Right cardiac atrium (tissue), 5 donors: ENCODE results near the gene LYZL2. TPM values are rescaled to one million over a fixed set of nuclear protein-coding genes. Genes with fewer than 3 reads are reported as not detected.
"Not testable (repeated sequence)": the region's sequence is repeated elsewhere in the genome, so short reads cannot be mapped to it uniquely, and the experiment has no call there.

Experiments used
- ATAC-seq, 2 donors: fragments of 200-7000 bp; cut with Tn5 transposase; one replicate each; pipeline versions ENCODE4 v1.8.0 to v1.9.1; 2020; ENCODE audit warnings: moderate library complexity in 2 of 2, mild to moderate bottlenecking in 1 of 2
- DNase-seq, 3 donors: peaks; one replicate each; pipeline ENCODE4 v3.0.0-alpha.2; 2020
- H3K27ac ChIP-seq: one replicate; pipeline ENCODE4 v1.5.1; 2013; ENCODE audit warnings: mild to moderate bottlenecking, low read length, control low read depth, moderate library complexity
- H3K27me3 ChIP-seq: one replicate; pipeline ENCODE4 v1.6.1; 2013; ENCODE audit not compliant: control insufficient read depth, insufficient read depth
- H3K4me1 ChIP-seq: one replicate; pipeline ENCODE4 v1.6.1; 2013; ENCODE audit warnings: low read length; ENCODE audit not compliant: control insufficient read depth, insufficient read depth
- H3K4me3 ChIP-seq: one replicate; pipeline ENCODE4 v1.5.1; 2013; ENCODE audit warnings: low read length, control low read depth
- H3K9me3 ChIP-seq: one replicate; pipeline ENCODE4 v1.6.1; 2013; ENCODE audit warnings: low read length; ENCODE audit not compliant: control insufficient read depth
- WGBS: extraction: QIAGEN DNeasy Blood & Tissue Kit; methylation state at CpG from one replicate; pipeline ENCODE4 v1.1.7; 2013; 5-methylcytosine and 5-hydroxymethylcytosine counted together
- intact Hi-C, 4 donors: fragments of 100-400 bp; cut with DNase I; formaldehyde crosslinking; loops; one replicate each; pipeline versions ENCODE4 v1.11.0 to v1.14.0; 2022 to 2023
- polyA plus RNA-seq: library from polyadenylated mRNA; stranded (reverse); fragments of 200-250 nt; gene quantifications from one replicate; pipeline ENCODE4 v1.2.3, GENCODE V29; 2013
- total RNA-seq, 4 donors: library from RNA; stranded (reverse); fragmentation: NEBNext Ultra II Directional; extraction: Animal tissue kit (Norgen Biotek cat#: 25700); gene quantifications; one replicate each; pipeline ENCODE4 v1.2.1, GENCODE V29; 2021
- donor health status: healthy with polysubstance abuse.
- donor health status: DM: no; HTN: yes; CAD: no.
- donor health status: DM: no; HTN: no; CAD: no.
- donor health status: DM: no; HTN: yes; CAD: no; lungs with severe emphysema.
- donor health status: DM: yes; HTN: yes; CAD: no.

The LYZL2 gene
- total and polyA plus RNA-seq, 5 donors, result not detected

GRCh38 chr10:30606313-30606712 is 23.2 kb downstream of the LYZL2 start:
- DNase-seq (no peak), ATAC-seq (no peak)
- Histone ChIP-seq H3K27ac (no peak overlapping the region), H3K27me3 (no peaks in the 10 kb centered on the region), H3K4me3 (no peak overlapping the region), H3K9me3 (no peaks in the 10 kb centered on the region), H3K4me1 (peaks cover 3% of the 10 kb centered on the region)
- intact Hi-C loops, result no loop called here
- 78% methylated on average over 5 of the region's 5 CpGs for WGBS

DNA sequence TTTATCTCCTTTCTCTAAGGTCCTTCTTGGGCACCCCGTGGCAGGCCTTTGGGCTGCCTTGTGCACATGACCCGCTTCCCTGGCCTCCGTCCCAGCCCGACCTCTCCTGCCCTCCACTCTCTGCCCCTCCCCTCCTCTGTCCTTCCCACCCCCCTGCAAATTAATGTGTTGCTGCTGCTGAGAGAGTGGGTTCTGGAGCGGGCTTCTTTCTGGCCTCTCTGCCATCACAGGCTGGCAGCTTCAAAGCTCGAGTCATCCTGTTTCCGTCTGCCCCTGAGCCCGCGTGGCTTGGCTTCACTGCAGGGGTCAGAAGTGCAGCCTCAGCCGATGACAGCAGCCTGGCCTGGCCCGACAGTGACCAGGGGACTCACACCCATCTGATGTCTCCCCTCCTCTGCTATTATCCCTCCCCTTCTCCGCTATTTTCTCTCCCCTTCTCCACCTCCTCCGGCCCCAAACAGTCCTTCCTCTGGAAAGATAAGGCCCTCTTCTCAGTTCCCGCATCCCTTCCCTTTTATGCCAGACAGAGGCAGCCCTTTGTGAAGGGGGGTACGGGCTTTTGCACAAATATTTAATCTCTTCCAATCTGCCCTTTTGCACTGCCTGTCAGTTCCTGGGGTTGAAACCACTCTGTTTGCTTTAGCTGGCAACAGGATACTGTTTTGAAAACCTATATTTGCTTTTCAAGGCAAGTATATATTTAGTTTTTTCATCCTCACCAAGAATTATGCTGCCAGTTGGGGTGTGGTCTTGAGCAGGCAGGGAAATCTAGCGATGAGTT is 24.0 kb downstream of the LYZL2 start:
- H3K9me3 ChIP-seq, H3K4me3 ChIP-seq, H3K27ac ChIP-seq, intact Hi-C loops, H3K27me3 ChIP-seq, H3K4me1 ChIP-seq: not testable (repeated sequence)
- DNase-seq (peak in 2 of 3 donors; percentile 76), ATAC-seq (peak; percentile 63 to 82)
- WGBS, result 13% methylated on average over 15 of the region's 16 CpGs

DNA sequence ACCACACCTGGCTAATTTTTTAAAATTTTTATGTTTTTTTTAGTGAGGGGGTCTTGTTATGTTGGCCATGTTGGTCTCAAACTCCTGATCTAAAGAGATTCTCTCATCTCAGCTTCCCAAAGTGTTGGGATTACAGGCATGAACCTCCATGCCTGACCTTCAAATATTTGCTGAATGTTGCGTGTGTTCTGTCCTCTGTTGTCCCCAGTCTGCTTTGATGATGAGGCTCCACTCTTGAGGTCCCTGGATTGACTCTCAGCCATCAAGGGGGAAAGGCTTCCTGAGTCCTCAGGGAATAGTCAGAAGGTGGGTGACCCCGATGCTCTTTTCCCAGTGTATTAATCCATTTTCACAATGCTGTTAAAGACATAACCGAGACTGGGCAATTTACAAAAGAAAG is 26.0 kb downstream of the LYZL2 start:
- ATAC-seq, result no peak
- peaks cover 3% of the 10 kb centered on the region for H3K4me1 ChIP-seq
- intact Hi-C loops, result no loop called here
- no peaks in the 10 kb centered on the region for H3K27me3 ChIP-seq
- DNase-seq, result no peak
- H3K4me3 ChIP-seq, result no peak overlapping the region
- WGBS, result over 99% methylated on average over 3 of the region's 3 CpGs
- H3K9me3 ChIP-seq, result no peaks in the 10 kb centered on the region
- H3K27ac ChIP-seq, result no peak overlapping the region

DNA sequence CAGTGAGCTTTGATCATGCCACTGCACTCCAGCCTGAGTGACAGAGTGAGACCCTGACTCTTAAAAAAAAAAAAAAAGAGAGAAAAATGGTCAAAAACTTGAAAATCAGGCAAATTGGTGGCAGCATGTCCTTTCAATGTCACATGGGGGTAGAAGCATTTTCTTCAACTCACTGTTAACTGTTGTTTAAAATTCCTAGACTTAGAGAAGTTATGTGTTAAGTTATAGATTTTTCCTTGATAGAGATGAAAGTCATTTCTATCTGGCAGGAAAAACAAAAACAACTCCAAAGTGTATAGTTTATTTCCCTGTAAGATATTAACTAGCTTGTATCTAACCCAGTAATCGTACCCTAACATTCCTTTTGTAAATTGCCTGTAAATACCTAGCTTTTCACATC is 26.8 kb downstream of the LYZL2 start:
- Histone ChIP-seq H3K4me1 (peaks cover 3% of the 10 kb centered on the region), H3K4me3 (no peak overlapping the region), H3K27me3 (no peaks in the 10 kb centered on the region), H3K9me3 (no peaks in the 10 kb centered on the region), H3K27ac (no peak overlapping the region)
- WGBS, result 93% methylated on average over 1 of the region's 1 CpG
- ATAC-seq, result no peak
- no peak for DNase-seq
- intact Hi-C loops, result no loop called here

GRCh38 chr10:30600005-30600404 is 29.5 kb downstream of the LYZL2 start:
- 52% methylated on average over 2 of the region's 2 CpGs for WGBS
- ATAC-seq (no peak), DNase-seq (no peak)
- Histone ChIP-seq H3K4me3 (no peak overlapping the region), H3K27ac (no peak overlapping the region), H3K9me3 (no peaks in the 10 kb centered on the region), H3K27me3 (no peaks in the 10 kb centered on the region), H3K4me1 (no peaks in the 10 kb centered on the region)
- intact Hi-C loops, result no loop called here

DNA sequence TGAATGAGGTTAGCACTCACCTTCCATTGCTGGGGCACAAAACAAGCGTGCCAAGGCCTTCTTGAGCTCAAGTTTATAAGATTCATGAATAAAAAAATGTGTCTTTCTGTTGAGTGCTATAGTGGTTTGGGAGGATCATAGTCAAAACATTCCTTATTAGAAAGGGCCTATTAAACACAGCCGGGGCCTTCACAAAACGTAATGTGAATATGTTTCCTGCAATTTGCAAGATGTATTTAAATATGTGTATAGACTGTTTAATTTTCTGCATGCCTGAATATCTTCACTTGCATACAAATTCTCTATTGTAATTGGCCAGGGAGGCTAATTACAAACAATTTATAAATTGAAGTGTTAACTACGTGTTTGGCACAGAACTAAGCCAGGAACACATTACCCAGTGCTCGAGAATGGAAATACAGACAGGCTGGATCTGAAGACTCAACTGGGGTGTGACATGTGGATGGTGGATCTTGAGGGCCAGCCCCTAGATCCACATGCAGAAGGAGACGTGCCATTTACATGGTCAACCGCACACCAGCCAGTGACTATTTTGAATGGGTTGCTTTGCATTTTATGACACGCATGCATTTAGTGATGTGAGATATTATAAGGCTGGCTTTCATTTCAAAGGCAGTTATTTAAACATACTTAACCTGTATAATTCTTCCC is 31.3 kb downstream of the LYZL2 start:
- H3K27me3 ChIP-seq, result no peaks in the 10 kb centered on the region
- ATAC-seq, result no peak
- DNase-seq, result no peak
- intact Hi-C loops, result no loop called here
- H3K27ac ChIP-seq, result no peak overlapping the region
- no peaks in the 10 kb centered on the region for H3K9me3 ChIP-seq
- WGBS, result 95% methylated on average over 8 of the region's 8 CpGs
- no peak overlapping the region for H3K4me3 ChIP-seq
- no peaks in the 10 kb centered on the region for H3K4me1 ChIP-seq

- H3K27me3 ChIP-seq, H3K27ac ChIP-seq, H3K4me1 ChIP-seq, intact Hi-C loops, H3K9me3 ChIP-seq, H3K4me3 ChIP-seq, ATAC-seq, DNase-seq: not testable (repeated sequence)
- WGBS, result 81% methylated on average over 7 of the region's 7 CpGs
Measured at GRCh38 chr10:30597433-30597824, 32.1 kb downstream of the LYZL2 start.

DNA sequence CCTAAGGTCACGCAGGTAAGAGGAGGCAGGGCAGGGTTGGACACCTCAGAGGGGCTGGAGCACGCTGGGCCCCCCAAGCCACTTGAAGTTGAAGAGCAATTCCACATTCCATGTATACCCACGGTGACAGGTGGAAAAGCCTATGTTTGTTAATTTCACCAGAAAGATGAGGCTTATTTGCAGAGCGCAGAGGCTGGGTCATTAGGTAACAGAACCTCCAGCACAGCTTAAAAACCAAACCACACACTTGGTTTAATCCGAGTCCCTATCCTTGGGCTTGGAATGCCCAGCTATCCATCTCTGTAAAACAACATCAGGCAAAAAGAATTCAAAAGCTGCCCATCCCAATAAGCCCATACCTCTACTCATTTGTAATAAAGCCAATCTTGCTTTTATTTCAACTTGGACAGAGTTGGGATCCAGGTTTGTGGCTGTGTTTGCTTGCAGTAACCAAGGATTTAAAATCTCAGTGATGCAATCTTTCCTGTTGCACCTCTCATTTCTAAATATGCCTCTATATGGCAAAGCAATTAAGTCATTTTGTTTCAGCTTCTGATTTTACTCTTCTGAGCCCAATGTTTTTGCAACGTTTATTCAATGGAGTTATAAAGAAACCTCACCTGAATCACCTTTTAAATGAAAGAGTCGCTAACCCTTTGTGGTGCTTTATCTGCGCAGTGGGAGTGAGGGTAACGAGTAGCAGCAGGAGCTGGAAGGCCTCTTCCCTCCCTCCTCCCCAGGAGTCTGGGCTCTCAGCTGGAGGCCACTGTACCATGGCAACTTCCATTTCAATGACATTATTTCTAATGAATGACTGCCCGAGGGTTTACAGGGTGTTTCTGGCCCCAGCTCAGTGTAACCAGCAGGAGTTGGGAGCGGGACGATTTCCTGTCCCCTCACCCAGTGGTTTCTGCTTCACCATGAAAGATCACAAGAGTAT is 32.8 kb downstream of the LYZL2 start:
- H3K27ac ChIP-seq, H3K4me1 ChIP-seq, ATAC-seq, H3K9me3 ChIP-seq, H3K27me3 ChIP-seq, DNase-seq, intact Hi-C loops, H3K4me3 ChIP-seq: not testable (repeated sequence)
- WGBS, result 72% methylated on average over 12 of the region's 12 CpGs

DNA sequence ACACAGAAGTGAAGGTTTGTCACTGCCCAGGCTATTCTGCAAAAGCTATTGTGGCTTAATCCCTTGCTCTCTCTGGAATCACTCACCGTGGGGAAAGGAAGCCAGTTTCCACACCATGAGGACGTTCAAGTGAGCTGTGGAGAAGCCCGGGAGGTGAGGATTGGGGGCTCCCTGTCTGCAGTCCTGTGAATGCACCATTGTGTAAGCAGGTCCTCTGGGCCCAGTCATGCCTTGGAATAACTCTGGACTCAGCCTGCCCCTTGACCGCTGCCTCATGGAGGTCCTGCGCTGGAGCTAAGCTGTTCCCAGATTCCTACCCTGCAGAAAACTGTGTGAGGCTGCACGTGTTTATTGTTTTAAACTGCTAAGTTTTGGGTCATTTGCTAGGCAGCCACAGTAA is 33.5 kb downstream of the LYZL2 start:
- 77% methylated on average over 6 of the region's 6 CpGs for WGBS
- intact Hi-C loops, result no loop called here
- Histone ChIP-seq H3K27me3 (no peaks in the 10 kb centered on the region), H3K9me3 (no peaks in the 10 kb centered on the region), H3K4me1 (no peaks in the 10 kb centered on the region), H3K4me3 (no peak overlapping the region), H3K27ac (no peak overlapping the region)
- DNase-seq (no peak), ATAC-seq (no peak)

GRCh38 chr10:30594077-30594476 is 35.5 kb downstream of the LYZL2 start:
- Histone ChIP-seq H3K4me3 (no peak overlapping the region), H3K27ac (no peak overlapping the region), H3K9me3 (no peaks in the 10 kb centered on the region), H3K4me1 (no peaks in the 10 kb centered on the region), H3K27me3 (no peaks in the 10 kb centered on the region)
- ATAC-seq, result no peak
- 66% methylated on average over 4 of the region's 4 CpGs for WGBS
- intact Hi-C loops, result loop anchor here in 2 of 4 donors (5.0 kb wide), 2 partner anchors 197 to 202 kb away; no protein-coding TSS in a partner anchor
- DNase-seq, result no peak

GRCh38 chr10:30592770-30593169 is 36.8 kb downstream of the LYZL2 start:
- intact Hi-C loops, result loop anchor here in 2 of 4 donors (5.0 kb wide), 2 partner anchors 195 to 200 kb away; no protein-coding TSS in a partner anchor
- not testable (repeated sequence) for ATAC-seq, H3K27ac ChIP-seq, H3K4me1 ChIP-seq, H3K4me3 ChIP-seq, DNase-seq, H3K27me3 ChIP-seq, H3K9me3 ChIP-seq
- 50% methylated on average over 3 of the region's 3 CpGs for WGBS
